HG02884 (cell line): ENCODE measurements around the gene RSL1D1.
"Not testable (repeated sequence)": the region's sequence is repeated elsewhere in the genome, so short reads cannot be mapped to it uniquely, and the experiment has no call there.

Source experiments
- ATAC-seq: cut with Tn5 transposase; IDR thresholded peaks from one replicate; pipeline ENCODE4 v1.9.1; 2021; ENCODE audit warnings: mild to moderate bottlenecking, moderate library complexity; ENCODE audit not compliant: unreplicated experiment

The RSL1D1 gene

DNA sequence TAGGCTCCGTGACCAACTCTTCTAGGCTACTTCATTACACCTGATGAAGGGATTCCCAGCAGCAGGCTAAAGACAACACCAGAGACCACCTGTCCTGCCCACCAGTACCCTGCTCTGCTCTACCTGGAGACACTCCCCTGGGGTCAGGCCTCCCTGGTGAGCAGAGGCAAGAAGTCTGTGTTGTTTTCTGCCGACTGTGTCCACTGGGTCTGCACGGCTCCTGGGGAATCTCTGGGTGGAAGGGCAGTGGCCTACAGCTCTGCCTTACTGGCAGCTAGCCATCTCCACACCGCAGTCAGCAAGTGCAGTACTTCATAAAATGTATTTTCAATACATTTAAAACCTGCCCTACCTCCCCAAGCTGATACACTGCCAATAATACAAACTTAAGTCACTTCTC, 6.8 kb downstream of the RSL1D1 start:
- no peak for ATAC-seq

DNA sequence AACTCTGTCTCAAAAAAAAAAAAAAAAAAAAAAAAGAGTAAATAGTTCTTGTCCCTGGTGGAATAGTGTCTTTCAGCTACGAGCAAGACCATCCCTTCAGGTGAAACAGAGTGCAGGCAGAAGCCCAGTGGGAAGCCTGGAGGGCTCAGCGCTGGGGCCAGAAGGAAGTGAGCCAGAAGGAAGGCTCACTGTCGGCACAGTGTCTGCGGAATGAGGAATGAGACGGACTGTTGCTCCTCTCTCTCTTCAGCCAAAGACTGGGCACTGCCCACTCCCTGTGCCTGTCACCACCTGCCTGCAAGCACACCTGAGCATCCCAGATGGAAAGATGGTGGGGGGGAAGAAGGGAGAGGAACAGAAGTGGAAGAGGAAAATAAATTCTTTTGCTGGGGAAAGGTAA, 7.5 kb downstream of the RSL1D1 start:
- ATAC-seq, result no peak

DNA sequence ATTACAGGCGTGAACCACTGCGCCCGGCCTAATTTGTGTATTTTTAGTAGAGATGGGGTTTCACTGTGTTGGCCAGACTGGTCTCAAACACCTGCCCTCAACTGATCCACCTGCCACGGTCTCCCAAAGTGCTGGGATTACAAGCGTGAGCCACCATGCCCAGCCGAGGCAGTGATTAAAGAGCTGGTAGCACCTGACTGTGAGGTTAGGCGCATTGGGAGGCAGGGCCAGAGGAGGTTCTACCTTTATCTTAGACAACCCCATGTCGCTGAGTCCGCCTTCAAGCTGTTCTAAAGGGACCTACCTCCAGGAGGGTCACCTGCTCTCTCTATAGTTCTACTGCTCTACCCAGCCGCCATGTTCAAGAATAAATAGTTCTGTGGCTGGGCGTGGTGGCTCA, 8.1 kb downstream of the RSL1D1 start:
- ATAC-seq, result no peak

DNA sequence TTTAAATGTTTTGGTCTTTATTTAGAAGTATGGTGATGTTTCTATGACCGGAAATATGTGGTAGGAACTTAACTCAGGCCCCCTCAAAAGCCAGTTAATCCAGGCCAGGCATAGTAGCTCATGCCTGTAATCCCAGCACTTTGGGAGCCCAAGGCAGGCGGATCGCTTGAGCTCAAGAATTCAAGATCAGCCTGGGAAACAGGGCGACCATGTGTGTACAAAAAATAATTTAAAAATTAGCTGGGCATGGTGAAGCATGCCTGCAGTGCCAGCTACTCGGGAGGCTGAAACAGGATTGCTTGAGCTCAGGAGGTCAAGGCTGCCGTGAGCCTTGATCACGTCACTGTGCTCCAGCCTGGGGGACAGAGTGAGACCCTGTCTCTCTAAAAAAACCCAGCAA, 10.3 kb downstream of the RSL1D1 start:
- no peak for ATAC-seq

DNA sequence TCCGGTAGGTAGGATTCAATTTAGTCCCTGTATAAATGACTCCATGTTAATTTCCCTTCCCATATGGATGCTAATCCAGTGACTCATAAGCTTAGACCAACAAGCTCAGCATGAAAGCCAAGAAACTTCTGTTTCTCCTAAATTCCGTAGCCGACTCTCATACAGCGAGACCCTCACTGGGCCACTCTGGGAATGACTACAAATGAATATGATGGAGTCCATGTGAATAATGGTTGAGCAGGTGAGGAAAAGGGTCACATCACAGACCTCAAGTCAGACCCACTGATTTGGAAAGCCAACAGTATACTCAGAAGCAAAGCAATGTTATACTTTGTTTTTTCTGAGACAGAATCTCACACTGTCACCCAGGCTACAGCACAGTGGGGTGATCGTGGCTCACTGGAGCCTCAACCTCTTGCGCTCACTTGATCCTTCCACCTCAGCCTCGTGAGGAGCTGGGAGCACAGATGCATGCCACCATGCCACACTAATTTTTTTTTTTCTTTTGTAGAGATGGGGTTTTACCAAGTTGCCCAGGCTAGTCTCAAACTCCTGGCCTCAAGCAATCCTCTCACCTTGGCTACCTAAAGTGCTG, 14.6 kb downstream of the RSL1D1 start:
- ATAC-seq, result no peak

DNA sequence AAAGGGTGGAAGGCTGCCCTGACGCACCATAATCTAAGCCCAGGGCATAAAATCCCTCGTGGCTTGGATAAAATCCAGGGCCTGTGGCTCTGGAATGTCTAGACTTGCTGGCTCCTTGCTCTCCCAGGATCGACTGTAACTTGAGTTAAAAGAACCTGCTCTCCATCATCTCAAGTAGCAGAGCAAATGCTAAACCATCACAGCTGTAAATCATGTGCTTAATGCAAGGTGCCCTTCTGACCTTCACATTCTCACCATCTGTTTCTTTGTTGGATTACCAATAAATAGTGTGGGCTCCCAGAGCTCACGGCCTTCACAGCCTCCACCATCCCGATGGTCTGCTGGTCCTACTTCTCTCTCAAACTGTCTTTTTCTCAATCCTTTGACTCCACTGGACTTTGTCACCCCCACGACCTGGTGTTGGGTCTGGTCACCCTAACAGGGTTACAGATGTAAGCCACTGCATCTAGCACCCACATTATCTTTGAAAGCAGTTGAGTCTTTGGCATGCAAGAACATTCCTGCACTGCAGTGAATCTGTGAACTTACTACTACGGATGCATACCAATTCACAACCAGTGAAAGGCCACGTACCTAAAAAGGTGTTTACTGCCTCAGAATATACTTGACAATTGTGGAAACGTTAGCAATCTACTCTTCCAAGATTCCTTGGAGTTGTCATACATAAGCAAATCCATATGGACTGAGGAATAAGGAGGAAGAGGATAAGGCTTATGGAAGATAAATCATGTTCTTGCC, 15.3 kb downstream of the RSL1D1 start:
- ATAC-seq, result no peak

DNA sequence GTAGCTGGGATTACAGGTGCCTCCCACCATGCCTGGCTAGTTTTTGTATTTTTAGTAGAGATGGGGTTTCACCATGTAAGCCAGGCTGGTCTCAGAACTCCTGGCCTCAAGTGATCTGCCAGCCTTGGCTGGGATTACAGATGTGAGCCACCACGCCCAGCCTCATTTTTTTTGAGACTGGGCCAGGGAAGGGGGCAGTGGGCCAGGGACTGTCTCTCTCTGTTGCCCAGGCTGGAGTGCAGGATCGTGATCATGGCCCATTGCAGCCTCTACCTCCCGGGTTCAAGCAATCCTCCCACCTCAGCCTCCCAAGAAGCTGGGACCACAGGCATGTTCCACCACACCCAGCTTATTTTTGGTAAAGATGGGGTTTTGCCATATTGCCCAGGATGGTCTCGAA, 16.0 kb downstream of the RSL1D1 start:
- ATAC-seq, result no peak

DNA sequence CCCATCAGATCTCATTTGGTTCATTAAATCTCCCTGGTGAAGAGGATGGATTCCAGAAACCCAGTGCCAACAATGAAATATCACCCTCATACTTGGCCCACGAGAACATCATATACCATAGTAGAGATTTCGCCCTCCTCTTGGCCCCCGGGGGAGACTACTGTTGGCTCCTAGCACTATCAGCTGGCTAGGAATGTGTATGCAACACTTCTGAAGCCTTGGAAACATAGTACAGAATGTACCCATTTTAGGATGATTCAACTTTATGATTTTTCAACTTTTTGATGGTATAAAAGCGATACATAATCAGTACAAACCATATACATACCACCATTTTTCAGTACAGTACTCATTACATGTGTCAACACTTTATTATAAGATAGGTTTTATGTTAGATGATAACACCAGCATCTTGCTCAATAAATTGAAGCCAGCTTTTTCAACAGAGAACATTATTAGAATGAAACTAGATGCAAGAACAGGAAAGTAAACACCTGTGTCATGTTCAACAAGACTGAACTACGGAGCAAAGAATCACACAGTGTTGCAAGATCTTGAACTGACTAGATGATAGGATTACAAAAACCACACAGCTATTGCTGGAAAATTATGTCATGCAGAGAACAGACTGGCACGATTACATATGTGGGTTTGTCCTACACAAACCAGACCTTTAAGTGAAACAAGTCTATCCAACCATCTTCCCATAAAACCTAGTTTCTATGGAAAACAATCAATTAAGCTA, 17.2 kb downstream of the RSL1D1 start:
- no peak for ATAC-seq

DNA sequence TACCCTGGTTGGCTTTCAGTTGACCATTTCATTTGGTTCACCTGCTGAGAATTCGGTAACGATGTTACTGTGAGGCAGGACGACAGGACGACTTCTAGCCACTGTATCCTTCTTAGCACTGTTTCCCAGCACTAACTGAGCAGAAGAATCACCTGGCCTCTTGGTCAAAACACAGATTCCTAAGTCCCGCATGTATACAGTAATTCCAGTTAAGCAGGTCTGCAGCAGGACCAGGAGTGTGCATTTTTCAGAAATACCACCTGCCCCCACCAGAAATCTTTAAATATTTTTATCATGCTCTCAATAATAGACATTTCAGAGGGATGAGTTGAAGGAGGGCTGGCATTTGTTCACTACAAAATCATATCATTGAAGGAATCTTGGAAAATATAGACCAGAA, 22.6 kb downstream of the RSL1D1 start:
- no peak for ATAC-seq

DNA sequence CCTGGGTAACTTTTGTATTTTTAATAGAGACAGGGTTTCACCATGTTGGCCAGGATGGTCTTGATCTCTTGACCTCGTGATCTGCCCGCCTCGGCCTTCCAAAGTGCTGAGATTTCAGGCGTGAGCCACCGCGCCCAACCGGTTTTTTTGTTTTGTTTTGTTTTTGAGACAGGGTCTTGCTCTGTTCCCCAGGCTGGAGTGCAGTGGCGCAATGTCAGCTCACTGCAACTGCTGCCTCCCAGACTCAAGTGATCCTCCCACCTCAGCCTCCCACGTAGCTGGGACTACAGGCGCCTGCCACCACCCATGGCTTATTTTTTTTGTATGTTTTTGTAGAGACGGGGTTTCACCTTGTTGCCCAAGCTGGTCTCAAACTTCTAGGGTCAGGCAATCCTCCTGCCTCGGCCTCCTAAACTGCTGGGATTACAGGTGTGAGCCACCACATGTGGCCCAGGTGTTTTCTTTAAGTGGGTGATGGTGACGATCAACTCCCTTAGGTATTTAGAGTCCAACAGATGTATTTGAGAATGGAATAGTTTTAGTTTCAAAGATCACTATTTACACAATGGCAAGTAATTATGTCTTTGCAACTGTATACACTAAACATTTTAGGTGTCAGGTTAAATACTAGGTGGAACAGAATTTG, 25.7 kb downstream of the RSL1D1 start:
- ATAC-seq, result not testable (repeated sequence)

DNA sequence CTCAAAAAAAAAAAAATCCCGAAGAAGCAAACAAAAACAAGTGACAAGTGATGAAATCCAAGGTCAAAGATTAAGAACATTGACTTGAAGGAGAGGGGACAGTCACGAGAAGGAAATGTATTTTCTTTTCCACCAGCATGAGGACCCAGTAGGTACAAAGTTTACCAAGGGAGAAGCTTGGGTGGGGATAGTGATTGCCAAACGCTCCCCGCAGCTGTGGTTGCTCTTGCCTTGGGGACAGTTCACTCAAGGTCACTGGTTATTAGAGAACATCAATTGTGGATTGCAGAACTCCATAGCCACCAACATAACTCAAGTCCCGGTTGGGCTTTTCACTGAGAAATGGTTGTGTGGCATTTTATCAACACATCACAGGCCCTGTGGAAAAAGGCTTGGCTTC, 27.0 kb downstream of the RSL1D1 start:
- no peak for ATAC-seq

DNA sequence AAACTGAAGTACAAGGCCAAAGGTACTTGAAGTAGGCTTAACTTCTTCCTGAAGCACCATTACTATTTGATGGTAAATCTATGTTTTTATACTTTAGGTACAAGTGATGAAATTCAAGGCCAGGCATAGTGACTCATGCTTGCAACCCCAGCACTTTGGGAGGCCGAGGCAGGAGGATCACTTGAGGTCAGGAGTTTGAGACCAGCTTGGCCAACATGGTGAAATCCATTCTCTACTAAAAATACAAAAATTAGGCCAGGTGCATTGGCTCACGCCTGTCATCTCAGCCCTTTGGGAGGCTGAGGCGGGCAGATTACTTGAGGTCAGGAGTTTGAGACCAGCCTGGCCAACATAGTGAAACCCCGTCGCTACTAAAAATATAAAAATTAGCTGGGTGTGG, 27.7 kb downstream of the RSL1D1 start:
- ATAC-seq, result not testable (repeated sequence)

DNA sequence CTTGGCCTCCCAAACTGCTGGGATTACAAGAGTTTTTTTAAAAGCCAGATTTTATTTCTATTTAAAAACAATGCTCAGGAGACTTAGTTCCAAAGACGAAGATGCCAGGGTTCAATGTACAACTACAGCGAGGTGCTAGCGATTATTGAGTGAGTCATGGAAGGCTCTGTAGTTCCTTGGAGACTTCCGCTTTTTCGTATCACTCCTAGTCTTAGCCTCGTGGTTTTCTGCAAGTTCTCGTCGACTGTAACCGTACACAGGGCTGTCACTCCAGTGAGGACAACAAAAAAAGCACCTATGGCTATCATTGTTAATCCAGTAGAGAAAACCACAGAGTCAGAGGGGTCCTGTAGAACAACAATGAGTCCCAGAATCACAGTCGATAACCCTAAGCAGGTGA, 31.5 kb downstream of the RSL1D1 start:
- ATAC-seq, result no peak

DNA sequence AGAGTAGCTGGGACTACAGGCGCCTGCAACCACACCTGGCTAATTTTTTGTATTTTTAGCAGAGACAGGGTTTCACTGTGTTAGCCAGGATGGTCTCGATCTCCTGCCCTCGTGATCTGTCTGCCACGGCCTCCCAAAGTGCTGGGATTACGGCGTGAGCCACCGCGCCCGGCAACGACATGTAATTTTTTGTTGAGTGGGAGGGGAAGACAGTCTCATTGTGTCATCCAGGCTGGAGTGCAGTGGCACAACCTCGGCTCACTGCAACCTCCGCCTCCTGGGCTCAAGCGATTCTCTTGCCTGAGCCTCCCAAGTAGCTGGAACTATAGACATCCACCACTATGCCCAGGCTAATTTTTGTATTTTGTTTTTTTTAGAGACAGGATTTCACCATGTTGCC, 32.4 kb downstream of the RSL1D1 start:
- ATAC-seq, result not testable (repeated sequence)

DNA sequence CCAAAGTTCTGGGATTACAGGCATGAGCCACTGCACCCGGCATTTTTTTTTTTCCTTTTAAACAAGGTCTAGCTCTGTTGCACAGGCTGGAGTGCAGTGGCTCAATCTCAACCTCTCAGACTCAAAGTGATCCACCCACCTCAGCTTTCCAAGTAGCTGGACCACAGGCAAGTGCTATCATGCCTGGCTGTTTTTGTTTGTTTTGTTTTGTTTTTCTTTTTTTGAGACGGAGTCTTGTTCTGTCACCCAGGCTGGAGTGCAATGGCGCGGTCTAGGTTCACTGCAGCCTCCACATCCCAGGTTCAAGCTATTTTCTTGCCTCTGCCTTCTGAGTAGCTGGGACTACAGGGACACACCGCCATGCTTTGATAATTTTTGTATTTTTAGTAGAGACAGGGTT, 35.2 kb downstream of the RSL1D1 start:
- ATAC-seq, result no peak

DNA sequence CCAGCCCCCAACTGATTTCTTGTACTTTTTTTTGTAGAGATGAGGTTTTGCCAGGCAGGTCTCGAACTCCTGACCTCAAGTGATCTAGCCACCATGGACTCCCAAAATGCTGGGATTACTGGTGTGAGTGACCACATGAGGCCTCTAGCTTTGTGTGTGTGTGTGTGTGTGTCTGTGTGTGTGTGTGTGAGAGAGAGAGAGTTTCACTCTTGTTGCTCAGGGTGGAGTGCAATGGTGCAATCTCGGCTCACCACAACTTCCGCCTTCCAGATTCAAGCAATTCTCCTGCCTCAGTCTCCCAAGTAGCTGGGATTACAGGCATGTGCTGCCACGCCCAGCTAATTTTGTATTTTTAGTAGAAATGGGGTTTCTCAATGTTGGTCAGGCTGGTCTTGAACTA, 36.5 kb downstream of the RSL1D1 start:
- not testable (repeated sequence) for ATAC-seq

DNA sequence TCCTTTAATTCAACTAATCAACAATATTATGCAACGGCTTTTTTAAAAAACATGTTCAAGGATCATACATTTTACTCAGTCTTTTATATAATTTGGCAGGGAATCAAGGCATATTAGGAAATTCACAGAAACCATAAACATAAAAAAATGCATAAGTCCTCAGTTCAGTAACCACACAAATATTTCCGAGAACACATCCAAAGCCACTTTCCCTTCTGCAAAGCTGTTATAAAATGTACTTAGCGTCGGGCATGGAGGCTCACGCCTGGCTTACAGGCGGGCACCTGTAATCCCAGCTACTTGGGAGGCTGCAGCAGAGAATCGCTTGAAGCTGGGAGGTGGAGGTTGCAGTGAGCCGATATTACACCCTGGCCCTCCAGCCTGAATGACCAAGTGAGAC, 44.6 kb downstream of the RSL1D1 start:
- ATAC-seq, result no peak

DNA sequence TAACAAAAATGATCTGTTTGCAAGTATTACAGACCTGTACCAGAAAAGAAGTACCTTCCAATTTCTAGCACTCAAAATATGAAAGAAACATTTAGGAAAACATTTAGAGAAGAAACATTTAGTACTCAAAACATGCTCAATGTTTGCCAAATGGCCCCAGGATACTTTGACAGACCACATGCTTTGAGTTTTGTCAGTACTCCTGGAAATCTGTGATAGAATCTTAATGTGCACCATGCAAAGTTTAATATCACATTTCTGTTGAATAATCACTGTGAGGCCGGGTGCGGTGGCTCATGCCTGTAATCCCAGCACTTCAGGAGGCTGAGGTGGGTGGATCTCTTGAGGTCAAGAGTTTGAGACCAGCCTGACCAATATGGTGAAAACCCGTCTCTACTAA, 45.8 kb downstream of the RSL1D1 start:
- no peak for ATAC-seq

DNA sequence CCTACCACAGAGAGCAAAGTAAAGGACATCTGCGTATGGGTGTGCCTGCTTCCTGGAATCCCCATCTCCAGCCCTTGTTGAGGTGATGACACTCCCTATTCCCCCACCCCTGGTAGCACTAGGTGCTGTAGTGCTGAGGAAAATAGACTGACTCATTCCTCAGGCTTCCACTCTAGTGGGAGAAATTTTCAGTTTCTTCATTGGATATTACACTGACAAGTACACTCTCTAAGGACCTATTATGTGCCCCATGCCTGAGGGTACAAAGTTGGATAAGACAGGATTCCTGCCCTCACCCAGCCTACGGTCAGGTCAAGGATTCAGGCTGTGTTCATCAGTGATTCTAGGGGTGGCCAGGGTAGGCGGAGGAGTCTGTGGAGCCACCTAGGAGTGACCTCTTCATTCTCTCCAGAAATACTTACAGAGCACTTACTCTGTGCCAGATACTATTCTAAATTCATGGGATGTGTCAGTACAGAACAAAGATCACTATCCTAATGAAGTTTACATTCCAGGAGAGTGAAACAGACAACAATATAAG, 49.8 kb downstream of the RSL1D1 start:
- ATAC-seq, result no peak

DNA sequence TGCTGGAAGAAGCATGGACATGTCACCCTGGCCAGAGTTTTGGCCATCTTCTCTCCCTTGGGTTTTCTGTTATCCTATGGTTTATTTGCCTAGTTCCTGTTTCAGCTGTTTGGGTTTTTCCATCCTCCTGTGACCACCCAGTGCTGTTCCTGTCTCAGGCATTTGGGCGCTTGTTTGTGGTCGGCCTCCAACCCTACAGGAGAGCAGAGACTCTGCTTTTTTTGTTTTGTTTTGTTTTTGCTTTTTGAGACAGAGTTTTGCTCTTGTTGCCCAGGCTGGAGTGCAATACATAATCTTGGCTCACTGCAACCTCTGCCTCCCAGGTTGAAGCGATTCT, 51.0 kb downstream of the RSL1D1 start:
- no peak for ATAC-seq
